ENCODE measurements around the gene SCN2A.

The SCN2A gene

GRCh38 chr2:165239856-165240515 is 772 bp downstream of the SCN2A start (continued):
- no peak for TF ChIP-seq ZBTB11 (tag by site-specific recombination; conservative IDR thresholded peaks at IDR 0.05; ENCODE audit: low read depth)
- TF ChIP-seq ZNF792 (tag by site-specific recombination; IDR thresholded peaks at IDR 0.05), result no peak
- no peak for TF ChIP-seq YY2 (tag by site-specific recombination; IDR thresholded peaks at IDR 0.05)
- TF ChIP-seq ZBTB48 (tag by site-specific recombination; IDR thresholded peaks at IDR 0.05), result no peak
- no peak for TF ChIP-seq ZNF791 (tag by site-specific recombination; IDR thresholded peaks at IDR 0.05)

- ChIA-PET POLR2A (no interaction called here), CTCF (interaction anchor here (0.5 kb wide), 1 partner anchor 127 kb away, joined by 4 read pairs; no protein-coding TSS in a partner anchor)
- H3K9me3 ChIP-seq (ENCODE audit: control insufficient read depth, insufficient read depth, low read depth, low read length), result no peaks in the 10 kb centered on the region
- H3K4me3 ChIP-seq (ENCODE audit: low read depth, low read length), result no peak overlapping the region
- no peaks in the 10 kb centered on the region for H3K4me1 ChIP-seq (ENCODE audit: control insufficient read depth, insufficient read depth, low read length)
- H3K27ac ChIP-seq (ENCODE audit: extremely low read depth, low read depth, low read length), result no peak overlapping the region
- no peaks in the 10 kb centered on the region for H3K36me3 ChIP-seq (ENCODE audit: control insufficient read depth in 2 of 2, insufficient read depth in 1 of 2, low read length in 2 of 2)
- TF ChIP-seq ZBTB21 (tag by site-specific recombination; IDR thresholded peaks at IDR 0.05), result no peak
- no peak for TF ChIP-seq ZNF266 (tag by site-specific recombination; IDR thresholded peaks at IDR 0.05; ENCODE audit: low read depth)
- TF ChIP-seq ZBTB7A (tag by site-specific recombination; IDR thresholded peaks at IDR 0.05; ENCODE audit: low read depth), result no peak
- no peak for TF ChIP-seq ZNF223 (tag by site-specific recombination; IDR thresholded peaks at IDR 0.05)
- TF ChIP-seq ZNF311 (tag by site-specific recombination; IDR thresholded peaks at IDR 0.05; ENCODE audit: borderline replicate concordance), result no peak
- TF ChIP-seq EGR2 (tag by site-specific recombination; IDR thresholded peaks at IDR 0.05; ENCODE audit: low read depth), result no peak
- TF ChIP-seq ZNF571 (tag by site-specific recombination; IDR thresholded peaks at IDR 0.05), result no peak
- TF ChIP-seq ZNF623 (tag by site-specific recombination; IDR thresholded peaks at IDR 0.05), result no peak
- no peak for TF ChIP-seq ZNF548 (tag by site-specific recombination; IDR thresholded peaks at IDR 0.05)
- TF ChIP-seq ZIC2 (tag by site-specific recombination; IDR thresholded peaks at IDR 0.05), result no peak
- no peak for TF ChIP-seq PRDM4 (tag by site-specific recombination; IDR thresholded peaks at IDR 0.05)
- TF ChIP-seq SP3 (tag by site-specific recombination; IDR thresholded peaks at IDR 0.05), result no peak
- no peak for TF ChIP-seq KLF1 (tag by site-specific recombination; IDR thresholded peaks at IDR 0.05)
Observed at GRCh38 chr2:165240916-165241315, 1.7 kb downstream of the SCN2A start.

- Histone ChIP-seq H3K36me3 (ENCODE audit: control insufficient read depth in 2 of 2, insufficient read depth in 1 of 2, low read length in 2 of 2) (no peaks in the 10 kb centered on the region), H3K9me3 (ENCODE audit: control insufficient read depth, insufficient read depth, low read depth, low read length) (no peaks in the 10 kb centered on the region), H3K27ac (ENCODE audit: extremely low read depth, low read depth, low read length) (no peak overlapping the region), H3K4me1 (ENCODE audit: control insufficient read depth, insufficient read depth, low read length) (no peaks in the 10 kb centered on the region), H3K4me3 (ENCODE audit: low read depth, low read length) (no peak overlapping the region)
- CTCF ChIA-PET, result no interaction called here
- POLR2A ChIA-PET, result no interaction called here
- TF ChIP-seq ZNF341 (tag by site-specific recombination; IDR thresholded peaks at IDR 0.05; ENCODE audit: low read depth), result no peak
- no peak for TF ChIP-seq ZBTB21 (tag by site-specific recombination; IDR thresholded peaks at IDR 0.05)
- no peak for TF ChIP-seq TRIM28 (IDR thresholded peaks at IDR 0.05; ENCODE audit: borderline replicate concordance, low read length)
- no peak for TF ChIP-seq PRDM2 (tag by site-specific recombination; IDR thresholded peaks at IDR 0.05; ENCODE audit: borderline replicate concordance)
- TF ChIP-seq SALL2 (tag by site-specific recombination; IDR thresholded peaks at IDR 0.05; ENCODE audit: borderline replicate concordance), result no peak
Observed at GRCh38 chr2:165245081-165245793, 6.0 kb downstream of the SCN2A start.
